A673 (cell line): ENCODE data around the gene DGKQ. TPM values are rescaled to one million over a fixed set of nuclear protein-coding genes. Genes with fewer than 3 reads are reported as not detected.

Experiments used
- BruUV-seq: library from RNA; stranded (reverse); fragments of 400-500 nt; replicated peaks from 2 replicates; lab custom pipeline; 2021; lab: Mats Ljungman, UMichigan
- CTCF ChIA-PET: fragments of 300-600 bp; sonication (Branson Sonifier 250); formaldehyde crosslinking; loops from one replicate; lab custom pipeline; 2022; ENCODE audit warnings: antibody characterized with exemption; lab: Charles Lee
- POLR2A ChIA-PET: fragments of 300-600 bp; sonication (Branson Sonifier 250); formaldehyde crosslinking; loops from one replicate; lab custom pipeline; 2022; ENCODE audit warnings: antibody characterized with exemption; ENCODE audit not compliant: low non-redundant PET; lab: Charles Lee
- DNase-seq: peaks from one replicate; pipeline ENCODE4 v3.0.0-alpha.2; 2015; ENCODE audit warnings: low spot score
- H3K27ac ChIP-seq: fragments of 200-600 bp; sonication (generic); 2 replicates; pipeline ENCODE4 v1.5.1; 2016; ENCODE audit warnings: mixed run types, low read depth, mild to moderate bottlenecking, mixed read lengths, antibody characterized with exemption, low read length; ENCODE audit not compliant: poor library complexity, severe bottlenecking
- H3K27me3 ChIP-seq: fragments of 200-600 bp; sonication (generic); replicated peaks from 2 replicates; pipeline ENCODE4 v1.6.1; 2017; ENCODE audit warnings: mixed run types, low read depth, mild to moderate bottlenecking, mixed read lengths, antibody characterized with exemption, low read length; ENCODE audit not compliant: insufficient read depth, poor library complexity
- H3K36me3 ChIP-seq: fragments of 200-600 bp; sonication (generic); 2 replicates; pipeline ENCODE4 v1.6.1; 2016; ENCODE audit warnings: mixed run types, mild to moderate bottlenecking, mixed read lengths, antibody characterized with exemption, low read length; ENCODE audit not compliant: insufficient read depth, poor library complexity, severe bottlenecking
- H3K4me1 ChIP-seq: fragments of 200-600 bp; sonication (generic); 2 replicates; pipeline ENCODE4 v1.6.1; 2017; ENCODE audit warnings: mixed run types, mild to moderate bottlenecking, mixed read lengths, antibody characterized with exemption, low read length; ENCODE audit not compliant: insufficient read depth, poor library complexity, severe bottlenecking
- H3K4me3 ChIP-seq: fragments of 200-600 bp; sonication (generic); 2 replicates; pipeline ENCODE4 v1.5.1; 2016; ENCODE audit warnings: low read depth, mixed run types, mild to moderate bottlenecking, mixed read lengths, low read length; ENCODE audit not compliant: poor library complexity, severe bottlenecking
- H3K9me3 ChIP-seq: fragments of 200-600 bp; sonication (generic); 2 replicates; pipeline ENCODE4 v1.6.1; 2016; ENCODE audit warnings: mixed run types, low read depth, mild to moderate bottlenecking, mixed read lengths, antibody characterized with exemption, low read length; ENCODE audit not compliant: poor library complexity, severe bottlenecking
- EZH2 ChIP-seq: fragments of 200-600 bp; sonication (generic); IDR thresholded peaks from 2 replicates; pipeline ENCODE4 v1.6.1; 2017; ENCODE audit warnings: borderline replicate concordance, low read depth, mild to moderate bottlenecking, mixed read lengths, antibody characterized with exemption, low read length; ENCODE audit not compliant: poor library complexity, severe bottlenecking
- intact Hi-C: fragments of 100-400 bp; cut with micrococcal nuclease; formaldehyde crosslinking; loops from one replicate; pipeline ENCODE4 v1.10.0; 2022; ENCODE audit not compliant: unreplicated experiment
- total RNA-seq: library from RNA; stranded (reverse); gene quantifications from 2 replicates; pipeline ENCODE4 v1.2.3, GENCODE V29; 2021
- TF ChIP-seq, protein P1 (sequence below): fragments of 300-800, 200-600 bp; sonication (generic); conservative IDR thresholded peaks from 2 replicates; pipeline ENCODE4 v1.5.1; 2017; ENCODE audit warnings: low read depth, mild to moderate bottlenecking, antibody characterized with exemption, low read length, moderate library complexity, mixed read lengths

Gene DGKQ
- total RNA-seq, 1 experiment from 2014 or later = 8.8 TPM

DNA sequence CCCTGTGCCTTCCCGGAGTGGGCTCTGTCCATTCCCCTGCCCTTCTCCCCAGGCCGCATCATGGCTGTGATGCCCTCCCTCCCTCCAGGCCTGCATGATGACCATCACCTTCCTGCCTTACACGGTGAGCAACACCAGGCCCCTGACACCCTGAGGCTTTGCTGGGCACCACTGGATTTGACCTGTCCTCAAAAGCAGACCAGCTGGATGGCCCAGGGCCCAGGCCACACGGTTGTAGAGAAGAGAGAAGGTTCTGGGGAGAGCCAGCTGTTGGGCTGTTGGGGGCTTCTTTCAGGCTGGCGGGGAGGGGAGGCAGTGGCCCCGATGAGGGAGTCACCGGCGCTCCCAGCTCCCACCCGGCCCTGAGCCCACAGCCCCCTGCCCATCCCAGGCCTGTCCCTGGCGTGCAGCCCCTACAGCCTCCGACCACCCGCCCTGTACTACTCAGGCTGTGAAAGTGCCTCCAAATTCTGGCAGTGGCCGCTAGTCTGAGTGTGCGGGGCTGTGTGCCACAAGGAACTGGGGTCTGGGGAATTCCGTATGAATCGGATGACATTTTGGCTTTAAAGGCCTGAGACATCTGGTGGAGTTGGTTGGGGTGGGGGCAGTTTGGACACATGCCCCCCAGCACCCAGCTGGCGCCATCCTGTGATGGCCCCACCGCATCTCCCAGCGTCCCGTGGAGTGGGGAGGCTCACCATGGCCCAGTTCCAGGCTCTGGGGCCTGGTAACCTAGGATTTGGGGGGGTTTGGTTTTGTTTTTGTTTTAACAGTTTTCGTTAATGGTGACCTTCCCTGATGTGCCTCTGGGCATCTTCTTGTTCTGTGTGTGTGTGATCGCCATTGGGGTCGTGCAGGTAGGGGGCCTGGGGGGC lies 21.5 kb downstream of the DGKQ start:
- H3K9me3 ChIP-seq = no peaks in the 10 kb centered on the region
- intact Hi-C loops = no loop called here
- H3K4me3 ChIP-seq = no peak overlapping the region
- ChIA-PET POLR2A (no interaction called here), CTCF (no interaction called here)
- no peak for TF ChIP-seq EZH2
- TF ChIP-seq, protein P1, sequence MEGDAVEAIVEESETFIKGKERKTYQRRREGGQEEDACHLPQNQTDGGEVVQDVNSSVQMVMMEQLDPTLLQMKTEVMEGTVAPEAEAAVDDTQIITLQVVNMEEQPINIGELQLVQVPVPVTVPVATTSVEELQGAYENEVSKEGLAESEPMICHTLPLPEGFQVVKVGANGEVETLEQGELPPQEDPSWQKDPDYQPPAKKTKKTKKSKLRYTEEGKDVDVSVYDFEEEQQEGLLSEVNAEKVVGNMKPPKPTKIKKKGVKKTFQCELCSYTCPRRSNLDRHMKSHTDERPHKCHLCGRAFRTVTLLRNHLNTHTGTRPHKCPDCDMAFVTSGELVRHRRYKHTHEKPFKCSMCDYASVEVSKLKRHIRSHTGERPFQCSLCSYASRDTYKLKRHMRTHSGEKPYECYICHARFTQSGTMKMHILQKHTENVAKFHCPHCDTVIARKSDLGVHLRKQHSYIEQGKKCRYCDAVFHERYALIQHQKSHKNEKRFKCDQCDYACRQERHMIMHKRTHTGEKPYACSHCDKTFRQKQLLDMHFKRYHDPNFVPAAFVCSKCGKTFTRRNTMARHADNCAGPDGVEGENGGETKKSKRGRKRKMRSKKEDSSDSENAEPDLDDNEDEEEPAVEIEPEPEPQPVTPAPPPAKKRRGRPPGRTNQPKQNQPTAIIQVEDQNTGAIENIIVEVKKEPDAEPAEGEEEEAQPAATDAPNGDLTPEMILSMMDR = no peak
- H3K27me3 ChIP-seq = no peaks in the 10 kb centered on the region
- no peak for DNase-seq
- no peak overlapping the region for H3K27ac ChIP-seq
- H3K4me1 ChIP-seq = no peaks in the 10 kb centered on the region
- BruUV-seq = no TSS peak
- no peaks in the 10 kb centered on the region for H3K36me3 ChIP-seq

DNA sequence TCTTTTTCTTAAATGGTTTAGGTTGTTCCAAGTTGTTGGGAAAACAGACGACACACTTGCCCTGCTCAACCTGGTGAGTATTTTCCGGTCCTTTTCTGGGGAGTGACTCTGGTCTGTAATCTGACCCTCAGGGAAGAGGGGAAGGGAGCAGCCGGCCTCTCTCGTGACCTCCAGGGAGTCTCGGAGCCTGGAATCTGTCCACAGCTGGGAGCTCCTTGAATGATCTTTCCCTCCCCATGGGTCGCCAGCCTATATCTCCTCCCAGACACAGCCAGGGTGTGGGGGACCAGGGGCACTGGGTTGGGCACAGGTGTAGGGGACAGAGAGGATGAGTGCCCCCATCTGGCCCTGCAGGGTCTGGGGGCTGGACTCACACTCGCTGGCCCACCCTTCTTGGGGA lies 22.2 kb downstream of the DGKQ start:
- Histone ChIP-seq H3K4me3 (no peak overlapping the region), H3K4me1 (no peaks in the 10 kb centered on the region), H3K27me3 (no peaks in the 10 kb centered on the region), H3K9me3 (no peaks in the 10 kb centered on the region), H3K27ac (no peak overlapping the region), H3K36me3 (no peaks in the 10 kb centered on the region)
- no peak for TF ChIP-seq EZH2
- TF ChIP-seq, protein P1 = no peak
- ChIA-PET POLR2A (no interaction called here), CTCF (no interaction called here)
- DNase-seq = no peak
- intact Hi-C loops = no loop called here
- no TSS peak for BruUV-seq

DNA sequence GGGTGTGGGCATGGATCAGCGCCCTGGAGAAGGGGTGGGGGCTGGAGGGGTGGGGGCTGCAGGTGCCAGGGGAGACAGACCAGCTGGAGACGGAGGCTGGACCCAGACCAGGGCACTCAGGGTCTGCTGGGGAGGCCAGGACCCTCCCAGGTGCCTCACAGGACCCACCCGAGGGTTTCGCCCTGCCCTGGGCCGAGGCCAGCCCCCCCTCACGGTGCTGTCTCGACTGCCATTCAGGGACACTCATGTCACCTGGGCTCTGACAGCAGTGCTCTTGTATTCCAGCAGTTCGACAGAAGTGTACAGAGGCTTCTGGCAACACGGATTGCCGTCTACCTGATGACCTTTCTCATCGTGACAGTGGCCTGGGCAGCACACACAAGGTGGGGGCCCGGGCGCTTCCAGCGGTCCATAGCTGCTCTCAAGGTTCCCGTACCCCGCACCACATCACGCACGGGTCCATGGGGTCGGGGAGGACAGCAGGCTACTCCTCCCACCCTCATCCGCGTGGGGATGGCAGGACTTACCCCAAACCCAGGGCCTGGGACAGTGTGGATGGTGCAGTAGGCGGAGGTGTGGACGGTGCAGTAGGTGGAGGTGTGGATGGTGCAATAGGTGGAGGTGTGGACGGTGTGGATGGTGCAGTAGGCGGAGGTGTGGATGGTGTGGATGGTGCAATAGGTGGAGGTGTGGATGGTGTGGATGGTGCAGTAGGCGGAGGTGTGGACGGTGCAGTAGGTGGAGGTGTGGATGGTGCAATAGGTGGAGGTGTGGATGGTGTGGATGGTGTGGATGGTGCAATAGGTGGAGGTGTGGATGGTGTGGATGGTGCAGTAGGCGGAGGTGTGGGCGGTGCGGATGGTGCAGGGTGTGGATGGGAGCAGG lies 23.0 kb downstream of the DGKQ start:
- no peak for DNase-seq
- no peaks in the 10 kb centered on the region for H3K36me3 ChIP-seq
- no TSS peak for BruUV-seq
- H3K4me1 ChIP-seq = no peaks in the 10 kb centered on the region
- H3K4me3 ChIP-seq = no peak overlapping the region
- H3K9me3 ChIP-seq = no peaks in the 10 kb centered on the region
- CTCF ChIA-PET = no interaction called here
- POLR2A ChIA-PET = no interaction called here
- peaks cover 2% of the 10 kb centered on the region for H3K27me3 ChIP-seq
- intact Hi-C loops = no loop called here
- no peak overlapping the region for H3K27ac ChIP-seq
- TF ChIP-seq EZH2 = no peak
- TF ChIP-seq, protein P1 = no peak
